HUES48 (cell line): Measurements from ENCODE around the gene REEP5.

Experiments
- H3K27ac ChIP-seq: one replicate; pipeline ENCODE4 v1.7.0; 2013; ENCODE audit warnings: low read depth, low read length, inconsistent platforms
- H3K27me3 ChIP-seq: 2 replicates; pipeline ENCODE4 v1.6.1; 2013; ENCODE audit warnings: mild to moderate bottlenecking, low read length; ENCODE audit not compliant: control insufficient read depth, insufficient read depth
- H3K36me3 ChIP-seq: 2 replicates; pipeline ENCODE4 v1.6.1; 2013; ENCODE audit warnings: low read length; ENCODE audit not compliant: control insufficient read depth, insufficient read depth
- H3K4me1 ChIP-seq: 2 replicates; pipeline ENCODE4 v1.6.1; 2013; ENCODE audit warnings: mild to moderate bottlenecking, low read length; ENCODE audit not compliant: control insufficient read depth, insufficient read depth
- H3K4me3 ChIP-seq: 2 replicates; pipeline ENCODE4 v1.5.1; 2013; ENCODE audit warnings: mild to moderate bottlenecking, low read depth, low read length
- H3K9ac ChIP-seq: 2 replicates; pipeline ENCODE4 v1.6.1; 2013; ENCODE audit warnings: mild to moderate bottlenecking, low read depth, low read length, moderate library complexity
- H3K9me3 ChIP-seq: 2 replicates; pipeline ENCODE4 v1.6.1; 2013; ENCODE audit warnings: low read length; ENCODE audit not compliant: control insufficient read depth, insufficient read depth

Gene REEP5

DNA sequence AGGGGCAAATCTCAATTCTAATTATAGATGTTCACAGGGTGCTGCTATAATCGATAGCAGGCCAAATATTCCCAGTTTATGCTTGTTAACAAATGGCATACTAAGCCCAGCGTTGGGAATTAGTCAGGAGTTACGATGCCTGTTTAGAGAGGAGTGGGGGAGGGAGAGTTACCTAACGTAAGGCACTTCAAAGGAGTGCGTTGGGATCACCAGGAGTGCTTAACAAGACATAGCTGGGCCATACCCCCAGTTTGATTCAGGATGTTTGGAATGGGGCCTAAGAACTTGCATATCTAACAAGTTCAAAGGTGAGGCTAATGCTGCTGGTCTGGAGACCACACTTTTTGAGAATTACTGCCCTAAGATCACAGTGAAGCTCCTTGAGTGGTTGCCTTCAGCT, 75.5 kb downstream of the REEP5 start:
- no peak overlapping the region for H3K4me3 ChIP-seq
- no peak overlapping the region for H3K27ac ChIP-seq
- no peak overlapping the region for H3K9ac ChIP-seq
- no peaks in the 10 kb centered on the region for H3K27me3 ChIP-seq
- peaks cover 17% of the 10 kb centered on the region for H3K4me1 ChIP-seq
- no peaks in the 10 kb centered on the region for H3K36me3 ChIP-seq
- no peaks in the 10 kb centered on the region for H3K9me3 ChIP-seq

DNA sequence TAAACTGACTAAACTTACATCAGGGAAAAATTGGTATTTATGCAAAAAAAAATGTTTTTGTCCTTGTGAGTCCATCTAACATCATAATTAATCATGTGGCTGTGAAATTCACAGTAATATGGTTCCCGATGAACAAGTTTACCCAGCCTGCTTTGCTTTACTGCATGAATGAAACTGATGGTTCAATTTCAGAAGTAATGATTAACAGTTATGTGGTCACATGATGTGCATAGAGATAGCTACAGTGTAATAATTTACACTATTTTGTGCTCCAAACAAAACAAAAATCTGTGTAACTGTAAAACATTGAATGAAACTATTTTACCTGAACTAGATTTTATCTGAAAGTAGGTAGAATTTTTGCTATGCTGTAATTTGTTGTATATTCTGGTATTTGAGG, 77.5 kb downstream of the REEP5 start:
- no peak overlapping the region for H3K4me3 ChIP-seq
- H3K27ac ChIP-seq = no peak overlapping the region
- peaks cover 17% of the 10 kb centered on the region for H3K4me1 ChIP-seq
- H3K36me3 ChIP-seq = peaks cover 9% of the 10 kb centered on the region
- no peak overlapping the region for H3K9ac ChIP-seq
- H3K9me3 ChIP-seq = no peaks in the 10 kb centered on the region
- no peaks in the 10 kb centered on the region for H3K27me3 ChIP-seq

DNA sequence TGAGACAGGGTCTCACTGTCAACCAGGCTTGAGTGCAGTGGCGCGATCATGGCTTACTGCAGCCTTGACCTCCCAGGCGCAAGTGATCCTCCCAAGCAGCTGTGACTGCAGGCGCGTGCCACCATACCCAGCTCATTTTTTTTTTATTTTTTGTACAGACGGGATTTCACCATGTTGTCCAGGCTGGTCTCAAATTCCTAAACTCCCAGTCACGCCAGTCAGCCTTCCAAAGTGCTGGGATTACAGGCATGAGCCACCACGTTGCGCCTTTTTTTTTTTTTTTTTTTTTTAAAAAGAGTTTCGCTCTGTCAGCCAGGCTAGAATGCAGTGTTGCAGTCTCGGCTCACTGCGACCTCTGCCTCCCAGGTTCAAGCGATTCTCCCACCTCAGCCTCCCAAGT, 88.1 kb downstream of the REEP5 start:
- no peak overlapping the region for H3K9ac ChIP-seq
- H3K4me1 ChIP-seq = no peaks in the 10 kb centered on the region
- no peaks in the 10 kb centered on the region for H3K9me3 ChIP-seq
- H3K36me3 ChIP-seq = peaks cover 40% of the 10 kb centered on the region
- no peak overlapping the region for H3K4me3 ChIP-seq
- H3K27ac ChIP-seq = no peak overlapping the region
- H3K27me3 ChIP-seq = no peaks in the 10 kb centered on the region

DNA sequence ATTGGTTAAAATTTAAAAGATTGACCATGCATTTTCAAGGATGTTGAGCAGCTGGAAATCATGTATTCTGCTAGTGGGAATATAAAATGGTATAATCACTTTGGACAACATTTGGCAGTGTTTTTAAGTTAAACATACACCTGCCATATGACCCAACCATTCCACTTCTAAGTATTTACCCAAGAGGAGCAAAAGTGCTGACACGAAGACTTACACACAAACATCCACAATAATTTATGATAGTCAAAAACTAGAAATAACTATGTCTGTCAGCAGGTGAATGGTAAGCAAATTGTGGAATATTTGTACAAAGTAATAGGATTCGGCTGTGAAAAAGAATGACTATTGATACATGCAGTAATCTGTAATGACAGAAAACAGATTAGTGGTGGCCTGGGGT, 91.6 kb downstream of the REEP5 start:
- H3K4me1 ChIP-seq = peaks cover 12% of the 10 kb centered on the region; the same call in 1 of the 2 replicates
- H3K9me3 ChIP-seq = no peaks in the 10 kb centered on the region
- no peak overlapping the region for H3K4me3 ChIP-seq
- no peak overlapping the region for H3K27ac ChIP-seq
- H3K9ac ChIP-seq = no peak overlapping the region
- no peaks in the 10 kb centered on the region for H3K27me3 ChIP-seq
- peaks cover 40% of the 10 kb centered on the region for H3K36me3 ChIP-seq
